Measurements from ENCODE around the gene CYB5R3. TPM values are rescaled to one million over a fixed set of nuclear protein-coding genes. Genes with fewer than 3 reads are reported as not detected.

CYB5R3 gene
- total RNA-seq, 1 experiment from 2014 or later: 172 TPM

DNA sequence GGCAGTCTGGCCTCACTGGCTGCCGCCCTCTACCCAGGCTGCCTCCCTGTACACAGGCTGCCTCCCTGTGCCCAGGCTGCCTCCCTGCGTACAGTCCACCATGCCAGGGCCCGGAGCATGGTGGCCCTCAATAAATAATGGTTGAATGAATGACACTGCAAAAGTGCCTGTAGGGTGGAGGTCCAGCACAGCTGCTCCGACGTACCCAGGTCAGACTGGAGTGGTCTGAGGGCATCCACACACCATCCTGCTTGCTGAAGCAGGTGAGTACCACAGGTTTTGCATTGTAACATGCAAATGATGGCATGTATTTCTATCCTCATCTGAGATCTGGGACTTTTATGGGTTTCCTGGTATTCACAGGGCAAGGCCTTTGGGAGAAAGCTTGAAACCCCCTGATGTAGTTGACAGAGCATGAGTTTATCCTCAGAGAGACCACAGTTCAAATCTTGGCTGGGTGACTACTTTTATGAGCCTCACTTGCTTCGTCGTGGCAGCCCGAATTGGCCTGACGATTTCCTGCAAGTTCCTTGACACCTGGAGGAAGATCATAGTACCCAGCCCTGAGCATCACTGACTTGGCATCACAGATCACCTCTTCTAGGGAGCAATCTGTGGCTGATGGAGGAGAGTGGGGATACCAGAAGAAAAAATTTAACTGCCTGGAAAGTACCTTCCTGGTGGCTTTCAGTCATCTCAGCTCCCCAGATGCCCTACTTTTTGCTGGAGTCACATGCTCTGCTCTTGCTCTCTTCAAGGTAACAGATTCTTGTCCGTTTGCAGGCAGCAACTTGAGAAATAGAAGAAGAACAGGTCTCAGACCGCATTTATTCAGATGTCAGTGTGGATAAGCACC is 16.0 kb upstream of the CYB5R3 start:
- no peaks in the 10 kb centered on the region for H3K4me1 ChIP-seq (ENCODE audit: insufficient read depth, low read length, poor library complexity, severe bottlenecking)
- BruUV-seq (replicated peaks): no TSS peak
- no peaks in the 10 kb centered on the region for H3K9me3 ChIP-seq (ENCODE audit: low read depth, low read length, poor library complexity, severe bottlenecking)
- H3K36me3 ChIP-seq (ENCODE audit: insufficient read depth, low read length, poor library complexity, severe bottlenecking): no peaks in the 10 kb centered on the region
- CTCF ChIA-PET: no interaction called here
- POLR2A ChIA-PET (ENCODE audit: low non-redundant PET): no interaction called here
- intact Hi-C loops (cut with micrococcal nuclease; ENCODE audit: unreplicated experiment): loop anchor here (5.0 kb wide), 2 partner anchors 157 to 427 kb away; no protein-coding TSS in a partner anchor
- no peak overlapping the region for H3K4me3 ChIP-seq (ENCODE audit: low read depth, low read length, poor library complexity, severe bottlenecking)
- no peak overlapping the region for H3K27ac ChIP-seq (ENCODE audit: low read depth, low read length, poor library complexity, severe bottlenecking)
- no peak for DNase-seq (ENCODE audit: low spot score)
- no peaks in the 10 kb centered on the region for H3K27me3 ChIP-seq (replicated peaks; ENCODE audit: insufficient read depth, low read depth, low read length, poor library complexity)
- TF ChIP-seq CTCF (conservative IDR thresholded peaks at IDR 0.05; ENCODE audit: low read depth, low read length): no peak
- TF ChIP-seq EZH2 (IDR thresholded peaks at IDR 0.05; ENCODE audit: borderline replicate concordance, low read depth, low read length, poor library complexity, severe bottlenecking): no peak

DNA sequence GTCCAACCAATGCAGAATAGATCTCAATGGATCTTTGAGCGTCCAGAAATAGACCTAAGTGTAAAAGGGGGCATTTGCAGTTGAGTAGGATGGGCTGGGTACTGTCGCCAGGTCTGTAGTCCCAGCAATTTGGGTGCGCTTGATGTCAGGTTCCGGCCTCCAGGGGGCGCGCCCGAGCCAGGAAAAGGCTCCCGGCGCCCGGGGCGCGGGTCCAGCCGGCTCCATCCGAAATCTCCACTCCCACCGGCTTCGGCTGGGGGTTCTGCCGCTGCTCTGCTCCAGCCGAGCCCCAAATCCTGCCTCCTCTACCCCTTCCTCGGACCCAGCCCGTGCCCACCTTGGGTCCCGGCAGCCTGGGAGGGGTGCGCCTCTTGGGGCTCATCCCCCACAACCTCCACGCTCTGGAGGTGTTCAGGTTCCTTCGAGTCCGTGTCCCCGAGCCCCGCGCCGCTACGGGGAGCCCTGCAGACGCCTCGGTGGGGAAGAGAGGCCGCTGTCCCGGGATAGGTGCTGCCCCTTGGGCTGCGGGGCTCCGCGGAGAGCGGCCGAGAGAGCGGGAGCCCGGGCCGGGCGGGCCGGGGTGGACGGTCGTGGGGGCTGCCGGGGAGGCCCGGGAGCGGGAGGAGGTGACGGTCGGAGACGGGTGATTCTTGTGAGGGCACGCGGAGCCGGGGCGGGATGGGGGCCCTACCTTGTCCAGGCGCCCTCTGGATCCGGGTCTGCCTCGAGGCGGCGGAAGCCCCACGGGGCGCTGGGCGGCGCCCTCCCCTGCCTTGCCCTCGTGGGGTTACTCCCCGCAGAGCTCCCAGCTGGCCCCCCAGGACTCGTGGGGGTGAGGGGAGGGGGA is 13.0 kb upstream of the CYB5R3 start:
- Histone ChIP-seq H3K4me1 (ENCODE audit: insufficient read depth, low read length, poor library complexity, severe bottlenecking) (no peaks in the 10 kb centered on the region), H3K36me3 (ENCODE audit: insufficient read depth, low read length, poor library complexity, severe bottlenecking) (no peaks in the 10 kb centered on the region), H3K9me3 (ENCODE audit: low read depth, low read length, poor library complexity, severe bottlenecking) (no peaks in the 10 kb centered on the region), H3K27ac (ENCODE audit: low read depth, low read length, poor library complexity, severe bottlenecking) (peak overlapping the region; percentile 43), H3K4me3 (ENCODE audit: low read depth, low read length, poor library complexity, severe bottlenecking) (peak overlapping the region; percentile 62), H3K27me3 (replicated peaks; ENCODE audit: insufficient read depth, low read depth, low read length, poor library complexity) (no peaks in the 10 kb centered on the region)
- no TSS peak for BruUV-seq (replicated peaks)
- TF ChIP-seq EZH2 (IDR thresholded peaks at IDR 0.05; ENCODE audit: borderline replicate concordance, low read depth, low read length, poor library complexity, severe bottlenecking): no peak
- peak; percentile 91 for TF ChIP-seq CTCF (conservative IDR thresholded peaks at IDR 0.05; ENCODE audit: low read depth, low read length)
- intact Hi-C loops (cut with micrococcal nuclease; ENCODE audit: unreplicated experiment): loop anchor here (5.0 kb wide), 2 partner anchors 160 to 430 kb away; no protein-coding TSS in a partner anchor
- POLR2A ChIA-PET (ENCODE audit: low non-redundant PET): no interaction called here
- peak; percentile 87 for DNase-seq (ENCODE audit: low spot score)
- CTCF ChIA-PET: interaction anchor here (0.6 kb wide), 1 partner anchor 463 kb away, joined by 5 read pairs; no protein-coding TSS in a partner anchor

DNA sequence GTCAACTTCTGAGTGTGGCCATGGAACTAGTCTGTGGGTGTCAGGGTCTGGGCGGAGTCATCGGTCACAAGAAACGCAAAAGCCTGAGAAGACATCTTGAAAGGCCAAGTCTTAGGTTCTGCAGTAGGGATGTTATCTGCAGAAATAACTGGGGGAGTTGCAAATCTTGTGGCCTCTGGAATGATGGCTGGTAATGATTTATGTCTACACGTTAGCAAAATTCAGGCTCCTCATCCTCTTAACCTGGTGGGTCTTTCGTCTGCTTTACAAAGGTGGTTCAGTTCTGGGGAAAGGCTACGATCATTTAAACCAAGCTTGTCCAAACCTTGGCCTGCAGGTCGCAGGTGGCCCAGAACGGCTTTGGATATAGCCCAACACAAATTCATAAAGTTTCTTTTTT is 7.4 kb upstream of the CYB5R3 start:
- no peak for TF ChIP-seq EZH2 (IDR thresholded peaks at IDR 0.05; ENCODE audit: borderline replicate concordance, low read depth, low read length, poor library complexity, severe bottlenecking)
- no peak for TF ChIP-seq CTCF (conservative IDR thresholded peaks at IDR 0.05; ENCODE audit: low read depth, low read length)
- intact Hi-C loops (cut with micrococcal nuclease; ENCODE audit: unreplicated experiment): no loop called here
- no peaks in the 10 kb centered on the region for H3K9me3 ChIP-seq (ENCODE audit: low read depth, low read length, poor library complexity, severe bottlenecking)
- H3K4me3 ChIP-seq (ENCODE audit: low read depth, low read length, poor library complexity, severe bottlenecking): no peak overlapping the region
- POLR2A ChIA-PET (ENCODE audit: low non-redundant PET): no interaction called here
- no peaks in the 10 kb centered on the region for H3K36me3 ChIP-seq (ENCODE audit: insufficient read depth, low read length, poor library complexity, severe bottlenecking)
- no peak overlapping the region for H3K27ac ChIP-seq (ENCODE audit: low read depth, low read length, poor library complexity, severe bottlenecking)
- no peaks in the 10 kb centered on the region for H3K27me3 ChIP-seq (replicated peaks; ENCODE audit: insufficient read depth, low read depth, low read length, poor library complexity)
- CTCF ChIA-PET: no interaction called here
- H3K4me1 ChIP-seq (ENCODE audit: insufficient read depth, low read length, poor library complexity, severe bottlenecking): no peaks in the 10 kb centered on the region
- BruUV-seq (replicated peaks): no TSS peak
- no peak for DNase-seq (ENCODE audit: low spot score)
